ENCODE data around the gene PCID2. TPM values are rescaled to one million over a fixed set of nuclear protein-coding genes. Genes with fewer than 3 reads are reported as not detected.

PCID2 gene
- total and polyA plus RNA-seq, 11 donors: 30.0 to 60.2 (median 45.2) TPM

- peak; percentile 93 to 98 (median 94) for ATAC-seq
- no peaks in the 10 kb centered on the region for H3K27me3 ChIP-seq
- H3K4me3 ChIP-seq: no peak overlapping the region
- WGBS, 4 donors: 73 to 83% (median 81%) methylated on average over 13 of the region's 13 CpGs
- peaks cover 0 to 11% (median 2%) of the 10 kb centered on the region in 12 donors for H3K4me1 ChIP-seq
- peaks cover 0 to 38% (median 20%) of the 10 kb centered on the region in 9 donors for H3K36me3 ChIP-seq
- peak in 4 of 5 donors; percentile 51 to 61 (median 56) for DNase-seq
- peak overlapping the region in 7 of 12 donors; percentile 13 to 61 (median 36) for H3K27ac ChIP-seq
- intact Hi-C loops (cut with DNase I): no loop called here
- H3K9me3 ChIP-seq: peaks cover 0 to 10% (median 0%) of the 10 kb centered on the region in 12 donors
- TF ChIP-seq CTCF (IDR thresholded peaks at IDR 0.05) (no peak), POLR2A (IDR thresholded peaks at IDR 0.05) (no peak)
Observed at GRCh38 chr13:113169277-113170272, 38.9 kb downstream of the PCID2 start.

- H3K9me3 ChIP-seq: peaks cover 0 to 10% (median 0%) of the 10 kb centered on the region in 12 donors
- no peak for TF ChIP-seq POLR2A (IDR thresholded peaks at IDR 0.05)
- TF ChIP-seq CTCF (IDR thresholded peaks at IDR 0.05): no peak
- peaks cover 0 to 3% (median 0%) of the 10 kb centered on the region in 9 donors for H3K27me3 ChIP-seq
- no peak overlapping the region for H3K4me3 ChIP-seq
- H3K4me1 ChIP-seq: peaks cover 0 to 11% (median 2%) of the 10 kb centered on the region in 12 donors
- intact Hi-C loops (cut with DNase I): no loop called here
- peaks cover 0 to 35% (median 19%) of the 10 kb centered on the region in 9 donors for H3K36me3 ChIP-seq
- DNase-seq: no peak
- no peak overlapping the region for H3K27ac ChIP-seq
- WGBS, 4 donors: 78 to 93% (median 88%) methylated on average over 7 of the region's 7 CpGs
- no peak for ATAC-seq
Observed at GRCh38 chr13:113168211-113168610, 40.3 kb downstream of the PCID2 start.

GRCh38 chr13:113167575-113167974, 40.9 kb downstream of the PCID2 start:
- peaks cover 0 to 10% (median 0%) of the 10 kb centered on the region in 12 donors for H3K9me3 ChIP-seq
- no peak for DNase-seq
- peaks cover 0 to 31% (median 16%) of the 10 kb centered on the region in 9 donors for H3K36me3 ChIP-seq
- no peak for TF ChIP-seq POLR2A (IDR thresholded peaks at IDR 0.05)
- no peak for TF ChIP-seq CTCF (IDR thresholded peaks at IDR 0.05)
- no peak overlapping the region for H3K4me3 ChIP-seq
- H3K27ac ChIP-seq: no peak overlapping the region
- intact Hi-C loops (cut with DNase I): no loop called here
- H3K27me3 ChIP-seq: peaks cover 0 to 7% (median 0%) of the 10 kb centered on the region in 9 donors
- ATAC-seq: no peak
- peaks cover 0 to 11% (median 4%) of the 10 kb centered on the region in 12 donors for H3K4me1 ChIP-seq
- 97 to 98% (median 97%) methylated on average over 3 of the region's 3 CpGs for WGBS, 4 donors

GRCh38 chr13:113167155-113167554, 41.3 kb downstream of the PCID2 start:
- H3K4me1 ChIP-seq: peaks cover 0 to 11% (median 4%) of the 10 kb centered on the region in 12 donors
- peaks cover 0 to 7% (median 0%) of the 10 kb centered on the region in 9 donors for H3K27me3 ChIP-seq
- H3K4me3 ChIP-seq: no peak overlapping the region
- H3K27ac ChIP-seq: no peak overlapping the region
- intact Hi-C loops (cut with DNase I): no loop called here
- peaks cover 0 to 10% (median 0%) of the 10 kb centered on the region in 12 donors for H3K9me3 ChIP-seq
- DNase-seq (no peak), ATAC-seq (no peak)
- peaks cover 0 to 27% (median 14%) of the 10 kb centered on the region in 9 donors for H3K36me3 ChIP-seq
- WGBS, 4 donors: 85 to 91% (median 87%) methylated on average over 10 of the region's 10 CpGs
- TF ChIP-seq POLR2A (IDR thresholded peaks at IDR 0.05) (no peak), CTCF (IDR thresholded peaks at IDR 0.05) (no peak)

All from heart left ventricle (tissue), 16 donors.